IMR-90 (cell line): ENCODE results near the gene STPG1. TPM values are rescaled to one million over a fixed set of nuclear protein-coding genes. Genes with fewer than 3 reads are reported as not detected.
"Not testable (repeated sequence)": the region's sequence is repeated elsewhere in the genome, so short reads cannot be mapped to it uniquely, and the experiment has no call there.

ENCODE experiments used
- ATAC-seq: fragments of 200-7000 bp; cut with Tn5 transposase; 2 replicates; pipeline ENCODE4 v1.9.1; 2020; ENCODE audit warnings: low read depth, mild to moderate bottlenecking, moderate library complexity
- BruUV-seq: library from RNA; stranded (reverse); fragments of 400-500 nt; replicated peaks from 2 replicates; lab custom pipeline; 2021; lab: Mats Ljungman, UMichigan
- CTCF ChIA-PET: fragments of 300-600 bp; formaldehyde crosslinking; extraction: SDS; loops from one replicate; lab custom pipeline; 2021; ENCODE audit warnings: antibody characterized with exemption; lab: Yijun Ruan, JAX
- POLR2A ChIA-PET: fragments of 300-600 bp; sonication (Branson Sonifier 250); formaldehyde crosslinking; loops from one replicate; lab custom pipeline; 2022; ENCODE audit warnings: antibody characterized with exemption; ENCODE audit not compliant: unreplicated experiment; lab: Charles Lee
- DNase-seq: peaks from one replicate; pipeline ENCODE4 v3.0.0; 2013
- H2AFZ ChIP-seq: replicated peaks from 2 replicates; pipeline ENCODE3; 2013; ENCODE audit warnings: low read length, mild to moderate bottlenecking; ENCODE audit not compliant: poor library complexity
- H2AK5ac ChIP-seq: 2 replicates; pipeline ENCODE4 v1.6.1; 2013; ENCODE audit warnings: low read depth, low read length, inconsistent platforms
- H2AK9ac ChIP-seq: replicated peaks from 2 replicates; pipeline ENCODE3; 2013; ENCODE audit warnings: mild to moderate bottlenecking, low read depth, low read length, moderate library complexity; ENCODE audit not compliant: poor library complexity
- H2BK120ac ChIP-seq: 2 replicates; pipeline ENCODE4 v1.6.1; 2013; ENCODE audit warnings: low read depth, low read length, inconsistent platforms
- H2BK15ac ChIP-seq: 3 replicates; pipeline ENCODE4 v1.6.1; 2013; ENCODE audit warnings: low read depth, low read length, inconsistent platforms
- H2BK20ac ChIP-seq: 2 replicates; pipeline ENCODE4 v1.6.1; 2013; ENCODE audit warnings: low read depth, mild to moderate bottlenecking, inconsistent platforms, low read length, moderate library complexity
- H2BK5ac ChIP-seq: 2 replicates; pipeline ENCODE4 v1.6.1; 2013; ENCODE audit warnings: mild to moderate bottlenecking, low read depth, low read length, inconsistent platforms; ENCODE audit not compliant: poor library complexity, severe bottlenecking
- H3K14ac ChIP-seq: replicated peaks from 2 replicates; pipeline ENCODE4 v1.6.1; 2013; ENCODE audit warnings: low read depth, low read length, inconsistent platforms
- H3K18ac ChIP-seq: 2 replicates; pipeline ENCODE4 v1.6.1; 2013; ENCODE audit warnings: low read depth, low read length, control low read depth
- H3K23ac ChIP-seq: 2 replicates; pipeline ENCODE4 v1.6.1; 2013; ENCODE audit warnings: low read depth, low read length, inconsistent platforms
- H3K27ac ChIP-seq: 2 replicates; pipeline ENCODE4 v1.5.1; 2013; ENCODE audit warnings: mild to moderate bottlenecking, control low read depth, low read length; ENCODE audit not compliant: insufficient read depth
- H3K27me3 ChIP-seq: 2 replicates; pipeline ENCODE4 v1.6.1; 2013; ENCODE audit warnings: low read length; ENCODE audit not compliant: control insufficient read depth, insufficient read depth
- H3K36me3 ChIP-seq: 2 replicates; pipeline ENCODE4 v1.6.1; 2013; ENCODE audit warnings: low read length, mixed read lengths; ENCODE audit not compliant: control insufficient read depth, insufficient read depth
- H3K4ac ChIP-seq: 2 replicates; pipeline ENCODE4 v1.6.1; 2013; ENCODE audit warnings: low read depth, low read length, inconsistent platforms
- H3K4me1 ChIP-seq: 2 replicates; pipeline ENCODE4 v1.6.1; 2013; ENCODE audit warnings: low read length, mixed read lengths; ENCODE audit not compliant: control insufficient read depth, insufficient read depth
- H3K4me2 ChIP-seq: 2 replicates; pipeline ENCODE4 v1.6.1; 2013; ENCODE audit warnings: low read depth, mild to moderate bottlenecking, control low read depth, low read length, moderate library complexity
- H3K4me3 ChIP-seq: 2 replicates; pipeline ENCODE4 v1.5.1; 2013; ENCODE audit warnings: low read depth, mild to moderate bottlenecking, control low read depth, low read length, moderate library complexity; ENCODE audit not compliant: insufficient read depth
- H3K56ac ChIP-seq: 2 replicates; pipeline ENCODE4 v1.6.1; 2013; ENCODE audit warnings: low read length, inconsistent platforms; ENCODE audit not compliant: insufficient read depth; ENCODE audit errors: extremely low read depth
- H3K79me1 ChIP-seq, 2 experiments: 2 replicates each; pipeline ENCODE4 v1.6.1; 2013; ENCODE audit warnings: low read length in 2 of 2, inconsistent platforms in 1 of 2, low read depth in 1 of 2
- H3K9ac ChIP-seq: 2 replicates; pipeline ENCODE4 v1.6.1; 2013; ENCODE audit warnings: low read depth, low read length, control low read depth
- H3K9me1 ChIP-seq: 2 replicates; pipeline ENCODE4 v1.6.1; 2013; ENCODE audit warnings: low read length, inconsistent platforms; ENCODE audit not compliant: insufficient read depth
- H3K9me3 ChIP-seq: 2 replicates; pipeline ENCODE4 v1.6.1; 2013; ENCODE audit warnings: low read length; ENCODE audit not compliant: control insufficient read depth, insufficient read depth
- H4K20me1 ChIP-seq: 2 replicates; pipeline ENCODE4 v1.6.1; 2013; ENCODE audit warnings: low read length, inconsistent platforms; ENCODE audit not compliant: insufficient read depth
- H4K5ac ChIP-seq: 2 replicates; pipeline ENCODE4 v1.6.1; 2013; ENCODE audit warnings: mild to moderate bottlenecking, low read depth, low read length, control low read depth
- H4K8ac ChIP-seq, 2 experiments: 2 replicates each; pipeline ENCODE4 v1.6.1; 2013; ENCODE audit warnings: low read depth in 2 of 2, low read length in 2 of 2, control low read depth in 1 of 2, inconsistent platforms in 1 of 2
- H4K91ac ChIP-seq: 2 replicates; pipeline ENCODE4 v1.6.1; 2013; ENCODE audit warnings: low read depth, low read length, inconsistent platforms; ENCODE audit not compliant: insufficient read depth
- WGBS, 2 experiments: methylation state at CpG; one replicate each; pipeline versions ENCODE4 v1.1.5 to v1.1.7; 2013; ENCODE audit warnings: missing lambda C conversion rate in 2 of 2; ENCODE audit not compliant: insufficient read length in 1 of 2; ENCODE audit errors: extremely low coverage in 2 of 2; 5-methylcytosine and 5-hydroxymethylcytosine counted together
- dilution Hi-C: fragments of 300-500 bp; cut with HindIII; formaldehyde crosslinking; loops from one replicate; pipeline ENCODE4 v1.14.3; 2018; ENCODE audit warnings: low sequenced_read_pairs; ENCODE audit not compliant: unreplicated experiment
- in situ Hi-C: fragments of 300-500 bp; cut with MboI; formaldehyde crosslinking; loops from 3 replicates; pipeline ENCODE4 v1.14.3; 2019; ENCODE audit warnings: low sequenced_read_pairs, inconsistent platforms, mixed read lengths
- intact Hi-C: fragments of 100-400 bp; cut with micrococcal nuclease; formaldehyde crosslinking; loops from 2 replicates; pipeline ENCODE4 v1.10.0; 2022
- polyA plus RNA-seq, 3 experiments: library from polyadenylated mRNA; depleted of rRNA; stranded (reverse); fragments of >200 nt; gene quantifications; 2 replicates each; pipeline ENCODE4 v1.2.3, GENCODE V29; 2012; ENCODE audit warnings: low replicate concordance in 1 of 3
- total RNA-seq: library from RNA; depleted of rRNA; stranded (reverse); fragments of >200 nt; gene quantifications from 2 replicates; pipeline ENCODE4 v1.2.3, GENCODE V29; 2012

The STPG1 gene
- total and polyA plus RNA-seq, 2 of the 4 experiments (the other 2 are of a cell fraction): 3.0 to 6.5 TPM

- H3K18ac ChIP-seq, ATAC-seq, H4K8ac ChIP-seq, H2BK5ac ChIP-seq, H3K4me2 ChIP-seq, H2BK15ac ChIP-seq, H3K4me1 ChIP-seq, BruUV-seq, H3K79me1 ChIP-seq, DNase-seq, H3K56ac ChIP-seq, dilution Hi-C loops, H2BK120ac ChIP-seq, H4K5ac ChIP-seq, H3K27ac ChIP-seq, H4K91ac ChIP-seq, CTCF ChIA-PET, POLR2A ChIA-PET, H2AK5ac ChIP-seq, H3K4me3 ChIP-seq, in situ Hi-C loops, H2AFZ ChIP-seq, intact Hi-C loops, H3K14ac ChIP-seq, H2AK9ac ChIP-seq, H3K9me1 ChIP-seq, H4K20me1 ChIP-seq, H3K4ac ChIP-seq, H3K9ac ChIP-seq, H2BK20ac ChIP-seq, H3K9me3 ChIP-seq, H3K27me3 ChIP-seq, H3K23ac ChIP-seq: not testable (repeated sequence)
- peaks cover 31% of the 10 kb centered on the region for H3K36me3 ChIP-seq
- WGBS, 2 experiments: no CpG with 5 or more reads among the region's 2 CpGs
Observed at GRCh38 chr1:24446446-24446845, 32.9 kb upstream of the STPG1 start.
